ENCODE results near the gene PCBP3.

PCBP3 gene

GRCh38 chr21:45870421-45870820 is 226.9 kb downstream of the PCBP3 start:
- DNase-seq (ENCODE audit: low read depth in 4 of 4, low spot score in 1 of 4) = no peak

GRCh38 chr21:45870851-45871615 is 227.5 kb downstream of the PCBP3 start:
- DNase-seq (ENCODE audit: low read depth in 4 of 4, low spot score in 1 of 4) = no peak

GRCh38 chr21:45871616-45872236 is 228.2 kb downstream of the PCBP3 start:
- DNase-seq (ENCODE audit: low read depth in 4 of 4, low spot score in 1 of 4) = no peak

- no peak for DNase-seq (ENCODE audit: low read depth in 4 of 4, low spot score in 1 of 4)
Measured at GRCh38 chr21:45872471-45872870, 228.9 kb downstream of the PCBP3 start.

- no peak for DNase-seq (ENCODE audit: low read depth in 4 of 4, low spot score in 1 of 4)
Measured at GRCh38 chr21:45872902-45873301, 229.4 kb downstream of the PCBP3 start.

- no peak for DNase-seq (ENCODE audit: low read depth in 4 of 4, low spot score in 1 of 4)
Measured at GRCh38 chr21:45873418-45873817, 229.9 kb downstream of the PCBP3 start.

GRCh38 chr21:45873866-45874265 is 230.3 kb downstream of the PCBP3 start:
- no peak for DNase-seq (ENCODE audit: low read depth in 4 of 4, low spot score in 1 of 4)

- no peak for DNase-seq (ENCODE audit: low read depth in 4 of 4, low spot score in 1 of 4)
Measured at GRCh38 chr21:45874716-45875415, 231.3 kb downstream of the PCBP3 start.

- DNase-seq (ENCODE audit: low read depth in 4 of 4, low spot score in 1 of 4) = no peak
Measured at GRCh38 chr21:45875416-45875760, 231.9 kb downstream of the PCBP3 start.

- DNase-seq (ENCODE audit: low read depth in 4 of 4, low spot score in 1 of 4) = no peak
Measured at GRCh38 chr21:45875881-45876280, 232.4 kb downstream of the PCBP3 start.

- DNase-seq (ENCODE audit: low read depth in 4 of 4, low spot score in 1 of 4) = no peak
Measured at GRCh38 chr21:45876381-45877170, 233.1 kb downstream of the PCBP3 start.

GRCh38 chr21:45877171-45877438 is 233.6 kb downstream of the PCBP3 start:
- DNase-seq (ENCODE audit: low read depth in 4 of 4, low spot score in 1 of 4) = no peak

- DNase-seq (ENCODE audit: low read depth in 4 of 4, low spot score in 1 of 4) = no peak
Measured at GRCh38 chr21:45877821-45878469, 234.4 kb downstream of the PCBP3 start.

GRCh38 chr21:45880097-45881068 is 236.9 kb downstream of the PCBP3 start:
- peak; percentile 54 to 75 (median 64) for DNase-seq (ENCODE audit: low read depth in 4 of 4, low spot score in 1 of 4)

- DNase-seq (ENCODE audit: low read depth in 4 of 4, low spot score in 1 of 4) = no peak
Measured at GRCh38 chr21:45882645-45883044, 239.1 kb downstream of the PCBP3 start.

GRCh38 chr21:45883090-45883489 is 239.6 kb downstream of the PCBP3 start:
- DNase-seq (ENCODE audit: low read depth in 4 of 4, low spot score in 1 of 4) = no peak

- no peak for DNase-seq (ENCODE audit: low read depth in 4 of 4, low spot score in 1 of 4)
Measured at GRCh38 chr21:45885597-45885929, 242.0 kb downstream of the PCBP3 start.

GRCh38 chr21:45885930-45886601 is 242.5 kb downstream of the PCBP3 start:
- peak in 1 of 4 experiments; percentile 24 for DNase-seq (ENCODE audit: low read depth in 4 of 4, low spot score in 1 of 4)

GRCh38 chr21:45886610-45887026 is 243.1 kb downstream of the PCBP3 start:
- DNase-seq (ENCODE audit: low read depth in 4 of 4, low spot score in 1 of 4) = peak in 1 of 4 experiments; percentile 12
